H1 (cell line): ENCODE data around the gene MICU1. TPM values are rescaled to one million over a fixed set of nuclear protein-coding genes. Genes with fewer than 3 reads are reported as not detected.

Source experiments
- CTCF ChIA-PET: fragments of 300-600 bp; sonication (Branson Sonifier 250); formaldehyde crosslinking; loops from one replicate; lab custom pipeline; 2021; ENCODE audit not compliant: partially characterized antibody; lab: Charles Lee
- POLR2A ChIA-PET: fragments of 300-600 bp; sonication (Branson Sonifier 250); formaldehyde crosslinking; loops from one replicate; lab custom pipeline; 2021; ENCODE audit warnings: inconsistent platforms; ENCODE audit not compliant: partially characterized antibody; lab: Charles Lee
- DNase-seq, 2 experiments: peaks; one replicate each; pipeline versions ENCODE4 v3.0.0 to v3.0.0-alpha.2; 2010 to 2022; ENCODE audit warnings: low spot score in 2 of 2, low read depth in 1 of 2, mixed read lengths in 1 of 2
- FAIRE-seq: peaks from 2 replicates; lab custom pipeline; 2011; peaks lifted over from hg19 to GRCh38; lab: Jason Lieb, UNC
- H2AFZ ChIP-seq: 2 replicates; pipeline ENCODE4 v1.8.1; 2012; ENCODE audit warnings: low read length, inconsistent platforms
- H2AK5ac ChIP-seq: 2 replicates; pipeline ENCODE4 v1.6.1; 2013; ENCODE audit warnings: low read depth, low read length
- H2BK120ac ChIP-seq: replicated peaks from 2 replicates; pipeline ENCODE3; 2013; ENCODE audit warnings: low read depth, low read length, inconsistent platforms
- H2BK12ac ChIP-seq: 2 replicates; pipeline ENCODE4 v1.6.1; 2013; ENCODE audit warnings: low read depth, low read length
- H2BK15ac ChIP-seq: 2 replicates; pipeline ENCODE4 v1.6.1; 2013; ENCODE audit warnings: low read length
- H2BK20ac ChIP-seq: 2 replicates; pipeline ENCODE4 v1.6.1; 2013; ENCODE audit warnings: low read length
- H2BK5ac ChIP-seq: 2 replicates; pipeline ENCODE4 v1.6.1; 2013; ENCODE audit warnings: low read depth, low read length
- H3K14ac ChIP-seq: 2 replicates; pipeline ENCODE4 v1.6.1; 2013; ENCODE audit warnings: inconsistent platforms; ENCODE audit not compliant: insufficient read length
- H3K18ac ChIP-seq: 2 replicates; pipeline ENCODE4 v1.6.1; 2013; ENCODE audit warnings: low read length; ENCODE audit errors: extremely low read depth
- H3K23ac ChIP-seq: 2 replicates; pipeline ENCODE4 v1.6.1; 2013; ENCODE audit warnings: inconsistent platforms; ENCODE audit not compliant: insufficient read length
- H3K23me2 ChIP-seq: 2 replicates; pipeline ENCODE4 v1.6.1; 2013; ENCODE audit warnings: low read depth, low read length
- H3K27ac ChIP-seq: 2 replicates; pipeline ENCODE4 v1.6.1; 2011; ENCODE audit warnings: low read depth, low read length, inconsistent platforms
- H3K27me3 ChIP-seq, 4 experiments: replicated peaks in 1 of 4; 1 replicate in 1 of 4; 2 replicates in 3 of 4; pipeline versions ENCODE4 v1.6.1 to v1.8.1; 2011 to 2013; ENCODE audit warnings: low read length in 3 of 4, mild to moderate bottlenecking in 3 of 4, inconsistent platforms in 2 of 4, mixed read lengths in 2 of 4, moderate library complexity in 1 of 4; ENCODE audit not compliant: control insufficient read depth in 3 of 4, insufficient read depth in 3 of 4; ENCODE audit errors: extremely low read depth in 1 of 4
- H3K36me3 ChIP-seq, 4 experiments: 2 replicates each; pipeline versions ENCODE4 v1.6.1 to v1.8.1; 2011 to 2013; ENCODE audit warnings: mild to moderate bottlenecking in 4 of 4, low read length in 3 of 4, moderate library complexity in 2 of 4, control low read depth in 1 of 4, inconsistent platforms in 1 of 4; ENCODE audit not compliant: insufficient read depth in 4 of 4, control insufficient read depth in 2 of 4
- H3K4ac ChIP-seq: replicated peaks from 2 replicates; pipeline ENCODE3; 2013; ENCODE audit warnings: low read length, low read depth, mixed read lengths, inconsistent platforms; ENCODE audit not compliant: insufficient read length
- H3K4me1 ChIP-seq, 4 experiments: replicated peaks in 1 of 4; 1 replicate in 1 of 4; 2 replicates in 3 of 4; pipeline versions ENCODE4 v1.6.1 to v1.8.1; 2011 to 2013; ENCODE audit warnings: low read length in 3 of 4, inconsistent platforms in 2 of 4, mixed read lengths in 1 of 4; ENCODE audit not compliant: insufficient read depth in 4 of 4, control insufficient read depth in 3 of 4
- H3K4me2 ChIP-seq, 2 experiments: 2 replicates each; pipeline versions ENCODE4 v1.6.1 to v1.8.1; 2011 to 2013; ENCODE audit warnings: low read depth in 2 of 2, low read length in 2 of 2, control low read depth in 1 of 2, inconsistent platforms in 1 of 2, mild to moderate bottlenecking in 1 of 2; ENCODE audit not compliant: insufficient read depth in 1 of 2
- H3K4me3 ChIP-seq, 4 experiments: fragments of 200-600, 300-600 bp in 1 of 4; sonication (generic), shearing (Covaris generic), sonication (Bioruptor Twin) in 1 of 4; 2 replicates each; pipeline versions ENCODE4 v1.5.1 to v1.8.1; 2011 to 2016; ENCODE audit warnings: low read length in 4 of 4, low read depth in 3 of 4, control low read depth in 2 of 4, inconsistent platforms in 2 of 4, mild to moderate bottlenecking in 2 of 4, mixed read lengths in 1 of 4, moderate library complexity in 1 of 4; ENCODE audit not compliant: insufficient read depth in 2 of 4; ENCODE audit errors: extremely low read depth in 1 of 4
- H3K56ac ChIP-seq: replicated peaks from 2 replicates; pipeline ENCODE3; 2013; ENCODE audit warnings: low read depth, mild to moderate bottlenecking, mixed read lengths, low read length, inconsistent platforms; ENCODE audit not compliant: insufficient read length
- H3K79me1 ChIP-seq: 2 replicates; pipeline ENCODE4 v1.6.1; 2013; ENCODE audit warnings: low read depth, low read length, control low read depth
- H3K79me2 ChIP-seq, 2 experiments: 2 replicates each; pipeline versions ENCODE4 v1.6.1 to v1.8.1; 2012 to 2013; ENCODE audit warnings: low read length in 2 of 2, mild to moderate bottlenecking in 2 of 2, inconsistent platforms in 1 of 2; ENCODE audit not compliant: insufficient read depth in 2 of 2, control insufficient read depth in 1 of 2
- H3K9ac ChIP-seq, 4 experiments: replicated peaks in 1 of 4; 1 replicate in 1 of 4; 2 replicates in 3 of 4; pipeline versions ENCODE4 v1.6.1 to v1.8.1; 2011 to 2013; ENCODE audit warnings: low read depth in 3 of 4, low read length in 3 of 4, control low read depth in 2 of 4, mild to moderate bottlenecking in 2 of 4, moderate library complexity in 2 of 4, inconsistent platforms in 1 of 4; ENCODE audit errors: extremely low read depth in 1 of 4
- H3K9me3 ChIP-seq, 2 experiments: 2 replicates each; pipeline versions ENCODE4 v1.6.1 to v1.8.1; 2012 to 2013; ENCODE audit warnings: mild to moderate bottlenecking in 2 of 2, moderate library complexity in 2 of 2, control low read depth in 1 of 2, inconsistent platforms in 1 of 2, low read depth in 1 of 2, low read length in 1 of 2, mixed read lengths in 1 of 2; ENCODE audit not compliant: insufficient read depth in 2 of 2
- H4K20me1 ChIP-seq, 2 experiments: replicated peaks in 1 of 2; 2 replicates each; pipeline versions ENCODE3 to v1.8.1; 2011 to 2013; ENCODE audit warnings: inconsistent platforms in 2 of 2, low read length in 2 of 2, mild to moderate bottlenecking in 1 of 2; ENCODE audit not compliant: insufficient read depth in 2 of 2, control insufficient read depth in 1 of 2
- H4K5ac ChIP-seq: 2 replicates; pipeline ENCODE4 v1.6.1; 2013; ENCODE audit warnings: low read length, low read depth, mixed read lengths, inconsistent platforms; ENCODE audit not compliant: insufficient read length
- H4K8ac ChIP-seq: 2 replicates; pipeline ENCODE4 v1.8.0; 2013; ENCODE audit warnings: mild to moderate bottlenecking, moderate library complexity, low read length, inconsistent platforms; ENCODE audit not compliant: insufficient read depth; ENCODE audit errors: extremely low read depth
- H4K91ac ChIP-seq: replicated peaks from 2 replicates; pipeline ENCODE3; 2013; ENCODE audit warnings: low read length, mixed read lengths, inconsistent platforms; ENCODE audit not compliant: insufficient read length
- BACH1 ChIP-seq: IDR thresholded peaks from 2 replicates; pipeline ENCODE4 v1.6.1; 2012; ENCODE audit warnings: low read length, improper control_type of control experiment
- CREB1 ChIP-seq: IDR thresholded peaks from 2 replicates; pipeline ENCODE4 v1.6.1; 2012; ENCODE audit warnings: inconsistent platforms
- CTBP2 ChIP-seq: IDR thresholded peaks from 2 replicates; pipeline ENCODE4 v1.7.0; 2011; ENCODE audit warnings: borderline replicate concordance, mild to moderate bottlenecking, moderate library complexity, mixed read lengths, low read length; ENCODE audit not compliant: insufficient read depth, insufficient read length
- HDAC6 ChIP-seq: IDR thresholded peaks from one replicate; pipeline ENCODE4 v1.7.1; 2012; ENCODE audit warnings: low read depth, mild to moderate bottlenecking, inconsistent platforms, low read length, moderate library complexity
- JUN ChIP-seq: IDR thresholded peaks from 2 replicates; pipeline ENCODE4 v1.6.1; 2011; ENCODE audit warnings: low read depth, mild to moderate bottlenecking, improper control_type of control experiment, low read length
- NRF1 ChIP-seq: IDR thresholded peaks from 2 replicates; pipeline ENCODE4 v1.6.1; 2011; ENCODE audit warnings: mild to moderate bottlenecking, low read depth, low read length, improper control_type of control experiment
- POLR2AphosphoS5 ChIP-seq: IDR thresholded peaks from 2 replicates; pipeline ENCODE4 v1.6.1; 2011; ENCODE audit warnings: low read depth, low read length
- POU5F1 ChIP-seq: IDR thresholded peaks from 2 replicates; pipeline ENCODE4 v1.6.1; 2011; ENCODE audit warnings: low read depth, mild to moderate bottlenecking, low read length, moderate library complexity
- SP4 ChIP-seq: IDR thresholded peaks from 2 replicates; pipeline ENCODE4 v1.6.1; 2012; ENCODE audit warnings: low read length, inconsistent platforms
- SRF ChIP-seq: IDR thresholded peaks from 2 replicates; pipeline ENCODE4 v1.6.1; 2011; ENCODE audit warnings: mild to moderate bottlenecking, low read depth, low read length, moderate library complexity
- SUZ12 ChIP-seq: fragments of 200-600 bp; sonication (generic); IDR thresholded peaks from 2 replicates; pipeline ENCODE4 v1.6.1; 2012; ENCODE audit warnings: mild to moderate bottlenecking, inconsistent platforms, low read length, moderate library complexity, mixed read lengths
- TAF1 ChIP-seq: IDR thresholded peaks from 2 replicates; pipeline ENCODE4 v1.6.1; 2011; ENCODE audit warnings: mild to moderate bottlenecking, low read depth, low read length
- WGBS, 2 experiments: shearing (Covaris generic) in 1 of 2; methylation state at CpG; one replicate each; pipeline versions ENCODE4 v1.1.6 to v1.1.7; 2013 to 2015; ENCODE audit warnings: low lambda C conversion rate in 2 of 2, mixed read lengths in 2 of 2, inconsistent platforms in 1 of 2, low coverage in 1 of 2, missing lambda C conversion rate in 1 of 2; ENCODE audit not compliant: insufficient replicate concordance in 2 of 2, insufficient coverage in 1 of 2, insufficient read length in 1 of 2; ENCODE audit errors: extremely low coverage in 1 of 2, missing lambda C conversion rate in 1 of 2; 5-methylcytosine and 5-hydroxymethylcytosine counted together
- polyA plus RNA-seq, 7 experiments: library from polyadenylated mRNA; depleted of rRNA in 3 of 7; stranded (reverse) in 5 of 7; unstranded in 2 of 7; fragments of >200 nt in 5 of 7; fragments of 200-250 nt in 2 of 7; gene quantifications; 1 replicate in 5 of 7; 2 replicates in 1 of 7; 4 replicates in 1 of 7; pipeline versions ENCODE4 v1.2.1 to v1.2.3, GENCODE V29; 2011 to 2013; ENCODE audit warnings: missing spikeins in 2 of 7, mixed read lengths in 2 of 7
- total RNA-seq: library from RNA; stranded (reverse); fragmentation: NEBNext Ultra II Directional; extraction: Animal tissue kit (Norgen Biotek cat#: 25700); gene quantifications from 2 replicates; pipeline ENCODE4 v1.2.1, GENCODE V29; 2021

The MICU1 gene
- total and polyA plus RNA-seq, 2 of the 8 experiments (the other 6 are each of a cell fraction or from before 2014, with no cell fraction given) = 18.0 to 36.7 TPM

DNA sequence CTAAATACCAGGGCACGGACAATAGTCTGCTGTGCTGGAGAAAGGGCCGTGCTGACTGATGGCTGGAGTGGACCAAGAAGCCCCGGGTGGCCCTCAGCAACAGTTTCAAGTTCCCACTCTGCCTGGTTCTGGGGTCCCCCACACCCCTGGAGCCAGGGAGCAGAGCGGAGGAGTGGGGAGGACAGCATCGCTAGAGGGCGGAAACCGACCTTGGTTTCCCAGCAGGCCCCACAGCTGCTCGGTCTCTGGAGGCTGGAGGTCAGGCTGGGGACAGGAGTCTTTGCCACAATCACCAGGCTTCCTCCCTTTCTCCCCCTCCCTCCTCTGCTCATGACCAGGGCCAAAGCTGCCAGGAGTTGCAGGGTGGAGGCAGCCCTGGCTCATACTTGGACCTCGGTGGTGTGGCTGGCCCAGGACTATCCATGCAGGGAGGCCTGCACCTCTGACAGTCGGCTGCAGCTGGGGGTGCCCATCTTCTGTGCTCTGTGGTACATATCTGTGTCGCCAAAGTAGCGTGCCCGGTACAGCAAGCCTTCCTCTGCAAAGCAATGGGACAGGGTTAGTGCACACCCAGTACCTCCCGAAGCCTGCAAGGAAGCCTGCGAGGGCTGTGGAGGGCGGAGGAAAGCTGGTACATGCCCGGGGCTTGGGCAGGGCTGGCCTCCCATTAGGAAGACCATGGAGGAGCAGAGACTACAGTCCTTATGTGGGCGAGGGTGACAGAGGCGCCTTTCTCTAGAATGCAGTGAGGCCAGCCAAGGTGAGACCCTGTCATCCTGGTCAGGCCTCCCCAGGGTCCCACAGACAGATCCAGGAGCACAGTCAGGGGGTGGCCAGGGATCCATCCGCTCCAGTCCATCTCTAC, 290.3 kb downstream of the MICU1 start:
- no peak overlapping the region for H2BK15ac ChIP-seq
- peaks cover 6 to 11% (median 7%) of the 10 kb centered on the region in 4 experiments; a peak in 5 of 8 replicates for H3K36me3 ChIP-seq
- no peak overlapping the region for H3K14ac ChIP-seq
- TF ChIP-seq SUZ12 = no peak
- no peak for TF ChIP-seq TAF1
- no peak for TF ChIP-seq CTBP2
- no peak for TF ChIP-seq JUN
- TF ChIP-seq POLR2AphosphoS5 = no peak
- no peak for TF ChIP-seq BACH1
- TF ChIP-seq NRF1 = no peak
- TF ChIP-seq POU5F1 = no peak
- no peak for TF ChIP-seq SP4
- no peak for TF ChIP-seq SRF
- no peak for TF ChIP-seq CREB1
- TF ChIP-seq HDAC6 = no peak
- no peaks in the 10 kb centered on the region for H3K79me2 ChIP-seq
- ChIA-PET CTCF (interaction anchor here (0.6 to 10.8 kb wide), 21 partner anchors 8 to 721 kb away, joined by 3 to 91 read pairs (median 4); partner anchors contain the start of gene DDIT4), POLR2A (interaction anchor here (1.5 to 39.2 kb wide), 2 partner anchors 18 to 59 kb away, joined by 7 to 895 read pairs; partner anchors contain the start of genes DDIT4 and DNAJB12)
- H2BK120ac ChIP-seq = peak overlapping the region; percentile 51
- no peak overlapping the region for H3K23ac ChIP-seq
- peak overlapping the region; percentile 44; the same call in 1 of the 2 replicates for H2BK5ac ChIP-seq
- no peak for DNase-seq
- H3K9ac ChIP-seq = no peak overlapping the region
- H2AFZ ChIP-seq = no peak overlapping the region
- H3K23me2 ChIP-seq = no peaks in the 10 kb centered on the region
- peak overlapping the region; percentile 60; the same call in 1 of the 2 replicates for H4K8ac ChIP-seq
- no peak overlapping the region for H3K18ac ChIP-seq
- H2BK20ac ChIP-seq = 0 out of 2 replicates have a peak overlapping the region, but pooled peaks have one; percentile 48
- H2BK12ac ChIP-seq = no peak overlapping the region
- WGBS, 2 experiments = 94% methylated on average over 20 of the region's 20 CpGs; no CpG with 5 or more reads in 1 of the 2 experiments
- H3K27ac ChIP-seq = 0 out of 2 replicates have a peak overlapping the region, but pooled peaks have one; percentile 49
- FAIRE-seq = no peak
- H3K4me3 ChIP-seq = no peak overlapping the region
- peak overlapping the region; percentile 2 for H3K56ac ChIP-seq
- no peak overlapping the region for H2AK5ac ChIP-seq
- H4K20me1 ChIP-seq = no peaks in the 10 kb centered on the region
- H3K9me3 ChIP-seq = no peaks in the 10 kb centered on the region
- H3K27me3 ChIP-seq = no peaks in the 10 kb centered on the region
- no peak overlapping the region for H3K4ac ChIP-seq
- H3K4me1 ChIP-seq = peaks cover 0 to 34% (median 20%) of the 10 kb centered on the region in 4 experiments; a peak in 6 of 7 replicates
- H4K91ac ChIP-seq = peak overlapping the region; percentile 67
- H3K4me2 ChIP-seq = no peak overlapping the region
- no peaks in the 10 kb centered on the region for H3K79me1 ChIP-seq
- H4K5ac ChIP-seq = peak overlapping the region; percentile 38
